PC-3 (cell line): ENCODE results near the gene DEFB108B. TPM values are rescaled to one million over a fixed set of nuclear protein-coding genes. Genes with fewer than 3 reads are reported as not detected.
"Not testable (repeated sequence)": the region's sequence is repeated elsewhere in the genome, so short reads cannot be mapped to it uniquely, and the experiment has no call there.

Experiments
- ATAC-seq: fragments of 200-7000 bp; cut with Tn5 transposase; 2 replicates; pipeline ENCODE4 v1.9.1; 2020; ENCODE audit warnings: mild to moderate bottlenecking, moderate library complexity
- BruUV-seq: library from RNA; stranded (reverse); fragments of 400-500 nt; replicated peaks from 2 replicates; lab custom pipeline; 2021; lab: Mats Ljungman, UMichigan
- CTCF ChIA-PET: fragments of 300-600 bp; sonication (Branson Sonifier 250); formaldehyde crosslinking; loops from one replicate; lab custom pipeline; 2022; ENCODE audit warnings: antibody characterized with exemption; lab: Charles Lee
- POLR2A ChIA-PET: fragments of 300-600 bp; sonication (Branson Sonifier 250); formaldehyde crosslinking; loops from one replicate; lab custom pipeline; 2022; ENCODE audit warnings: antibody characterized with exemption; ENCODE audit not compliant: unreplicated experiment; lab: Charles Lee
- DNase-seq: peaks from one replicate; pipeline ENCODE4 v3.0.0-alpha.2; 2015
- H2AFZ ChIP-seq: fragments of 300-600 bp; sonication (generic); 2 replicates; pipeline ENCODE4 v1.6.0; 2016; ENCODE audit warnings: antibody characterized with exemption, low read length
- H3F3A ChIP-seq: fragments of 300-600 bp; sonication (generic); one replicate; pipeline ENCODE4 v1.6.0; 2017; ENCODE audit warnings: antibody characterized with exemption, low read length, control low read depth, mild to moderate bottlenecking; ENCODE audit not compliant: unreplicated experiment
- H3K27ac ChIP-seq: fragments of 300-600 bp; sonication (generic); 2 replicates; pipeline ENCODE4 v1.5.1; 2016; ENCODE audit warnings: mild to moderate bottlenecking, low read length
- H3K27me3 ChIP-seq: fragments of 300-600 bp; sonication (generic); 2 replicates; pipeline ENCODE4 v1.6.1; 2016; ENCODE audit warnings: low read length, mixed read lengths
- H3K36me3 ChIP-seq: fragments of 300-600 bp; sonication (generic); 2 replicates; pipeline ENCODE4 v1.6.1; 2016; ENCODE audit warnings: low read depth, mixed run types, low read length, mixed read lengths
- H3K4me1 ChIP-seq: fragments of 300-600 bp; sonication (generic); 2 replicates; pipeline ENCODE4 v1.5.1; 2016; ENCODE audit warnings: low read length; ENCODE audit not compliant: insufficient read depth
- H3K4me2 ChIP-seq: fragments of 300-600 bp; sonication (generic); 2 replicates; pipeline ENCODE4 v1.6.0; 2016; ENCODE audit warnings: low read length
- H3K4me3 ChIP-seq: fragments of 300-600 bp; sonication (generic); 2 replicates; pipeline ENCODE4 v1.5.1; 2016; ENCODE audit warnings: mild to moderate bottlenecking, low read length, mixed read lengths
- H3K79me2 ChIP-seq: fragments of 300-600 bp; sonication (generic); 2 replicates; pipeline ENCODE4 v1.6.1; 2017; ENCODE audit warnings: low read length, mixed read lengths
- H3K9ac ChIP-seq: fragments of 300-600 bp; sonication (generic); 2 replicates; pipeline ENCODE4 v1.6.0; 2016; ENCODE audit warnings: mild to moderate bottlenecking, low read length
- H3K9me2 ChIP-seq: fragments of 300-600 bp; sonication (generic); replicated peaks from 2 replicates; pipeline ENCODE4 v1.6.1; 2016; ENCODE audit warnings: mixed run types, low read length, mixed read lengths
- H3K9me3 ChIP-seq: fragments of 300-600 bp; sonication (generic); 2 replicates; pipeline ENCODE4 v1.6.1; 2016; ENCODE audit warnings: low read length, mixed read lengths
- H4K20me1 ChIP-seq: fragments of 300-600 bp; sonication (generic); 2 replicates; pipeline ENCODE4 v1.6.1; 2016; ENCODE audit warnings: low read length, mixed read lengths
- EZH2 ChIP-seq: fragments of 300-600 bp; sonication (generic); IDR thresholded peaks from one replicate; pipeline ENCODE4 v1.6.1; 2017; ENCODE audit warnings: antibody characterized with exemption, mild to moderate bottlenecking, low read length; ENCODE audit not compliant: unreplicated experiment
- EZH2phosphoT487 ChIP-seq: fragments of 300-600 bp; sonication (generic); IDR thresholded peaks from 2 replicates; pipeline ENCODE4 v1.6.1; 2018; ENCODE audit warnings: mild to moderate bottlenecking, antibody characterized with exemption, low read length, borderline replicate concordance
- intact Hi-C: fragments of 100-400 bp; cut with micrococcal nuclease; formaldehyde crosslinking; loops from 2 replicates; pipeline ENCODE4 v1.9.0; 2023
- total RNA-seq: library from RNA; depleted of rRNA; stranded (reverse); fragments of >200 nt; gene quantifications from 2 replicates; pipeline ENCODE4 v1.2.3, GENCODE V29; 2014
- TF ChIP-seq, protein P1 (sequence below): fragments of 300-600 bp; sonication (generic); conservative IDR thresholded peaks from 2 replicates; pipeline ENCODE4 v1.5.1; 2017; ENCODE audit warnings: antibody characterized with exemption, low read depth, mild to moderate bottlenecking, low read length

Gene DEFB108B
- total RNA-seq, 1 experiment from 2014 or later: not detected

DNA sequence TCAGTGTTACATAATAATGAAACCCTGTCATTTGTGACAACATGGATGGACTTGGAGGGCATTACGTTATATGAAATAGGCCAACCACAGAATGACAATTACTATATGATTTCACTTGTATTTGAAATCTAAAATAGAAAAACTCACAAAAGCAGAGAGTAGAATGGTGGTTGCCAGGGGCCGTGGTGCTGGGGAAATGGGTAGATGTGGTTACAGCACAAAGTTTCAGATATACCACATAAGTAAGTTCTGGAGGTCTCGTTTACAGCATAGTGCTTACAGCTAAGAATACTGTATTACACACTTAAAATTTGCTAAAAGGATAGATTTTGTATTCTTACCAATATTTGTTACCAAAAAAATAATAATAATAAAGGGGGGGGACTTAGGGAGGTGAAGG is 3.3 kb upstream of the DEFB108B start:
- POLR2A ChIA-PET, H3K27ac ChIP-seq, CTCF ChIA-PET: not testable (repeated sequence)

DNA sequence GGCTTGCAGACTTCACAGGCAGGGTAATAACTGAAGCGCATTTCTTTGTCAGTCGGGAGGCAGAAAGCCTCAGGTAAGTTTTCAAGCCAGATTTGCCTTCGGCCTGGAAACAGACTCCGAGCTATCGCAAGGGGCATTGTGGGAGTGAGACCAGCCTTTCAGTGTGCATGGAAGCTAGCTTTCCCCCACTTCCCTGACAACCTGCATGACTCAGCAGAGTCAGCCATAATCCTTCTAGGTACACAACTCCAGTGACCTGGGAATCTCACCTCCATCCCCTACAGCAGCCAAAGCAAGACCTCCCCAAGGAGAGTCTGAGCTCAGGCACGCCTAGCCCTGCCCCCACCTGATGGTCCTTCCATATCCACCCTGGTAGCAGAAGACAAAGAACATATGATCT is 9.7 kb downstream of the DEFB108B start:
- POLR2A ChIA-PET, H2AFZ ChIP-seq, DNase-seq, CTCF ChIA-PET, H3K4me2 ChIP-seq, H3K27me3 ChIP-seq, H3K9me2 ChIP-seq, H3K27ac ChIP-seq, H3K9ac ChIP-seq, H3F3A ChIP-seq, H3K36me3 ChIP-seq, H4K20me1 ChIP-seq, H3K4me1 ChIP-seq, BruUV-seq, H3K9me3 ChIP-seq, intact Hi-C loops, ATAC-seq, H3K79me2 ChIP-seq, H3K4me3 ChIP-seq: not testable (repeated sequence)

More for the DNA sequence above, 3.3 kb upstream of the DEFB108B start:
- H4K20me1 ChIP-seq, H3K27me3 ChIP-seq, H3K9me2 ChIP-seq, H3K79me2 ChIP-seq, H3K4me1 ChIP-seq, DNase-seq, H3K9ac ChIP-seq, H2AFZ ChIP-seq, H3K36me3 ChIP-seq, H3K4me2 ChIP-seq, ATAC-seq, intact Hi-C loops, H3K4me3 ChIP-seq, H3F3A ChIP-seq, H3K9me3 ChIP-seq, BruUV-seq: not testable (repeated sequence)

DNA sequence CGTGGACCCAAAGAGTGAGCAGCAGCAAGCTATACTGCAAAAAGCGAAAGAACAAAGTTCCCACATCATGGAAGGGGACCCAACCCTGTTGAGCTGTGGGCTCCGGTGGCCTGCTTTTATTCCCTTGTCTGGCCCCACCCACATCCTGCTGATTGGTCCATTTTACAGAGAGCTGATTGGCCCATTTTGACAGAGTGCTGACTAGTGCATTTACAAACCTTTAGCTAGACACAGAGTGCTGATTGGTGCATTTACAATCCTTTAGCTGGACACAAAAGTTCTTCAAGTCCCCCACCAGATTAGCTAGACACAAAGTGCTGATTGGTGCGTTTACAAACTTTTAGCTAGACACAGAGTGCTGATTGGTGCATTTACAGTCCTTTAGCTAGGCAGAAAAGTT is 10.4 kb downstream of the DEFB108B start:
- CTCF ChIA-PET, H3K4me2 ChIP-seq, H2AFZ ChIP-seq, POLR2A ChIA-PET, H3K36me3 ChIP-seq, H3K9ac ChIP-seq, H3K79me2 ChIP-seq, H3K9me2 ChIP-seq, H4K20me1 ChIP-seq, H3K9me3 ChIP-seq, H3K27me3 ChIP-seq, intact Hi-C loops, BruUV-seq, DNase-seq, H3K27ac ChIP-seq, H3F3A ChIP-seq, H3K4me1 ChIP-seq, H3K4me3 ChIP-seq, ATAC-seq: not testable (repeated sequence)

DNA sequence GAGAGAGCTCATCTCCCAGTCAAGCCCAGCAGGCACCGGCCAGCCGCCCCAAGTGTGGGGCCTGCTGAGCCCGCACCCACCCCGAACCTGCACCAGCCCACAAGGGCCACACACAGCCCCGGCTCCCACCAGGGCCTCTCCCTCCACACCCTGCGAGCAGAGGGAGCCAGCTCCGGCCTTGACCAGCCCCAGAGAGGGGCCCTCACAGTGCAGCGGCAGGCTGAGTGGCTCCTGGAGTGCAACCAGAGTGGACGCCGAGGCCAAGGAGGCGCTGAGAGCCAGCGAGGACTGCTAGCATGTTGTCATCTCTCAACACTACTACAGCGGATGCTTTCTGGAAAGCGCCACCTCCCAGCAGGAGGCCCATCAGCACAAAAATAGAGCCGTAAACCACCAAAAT is 10.9 kb downstream of the DEFB108B start:
- no TSS peak for BruUV-seq

DNA sequence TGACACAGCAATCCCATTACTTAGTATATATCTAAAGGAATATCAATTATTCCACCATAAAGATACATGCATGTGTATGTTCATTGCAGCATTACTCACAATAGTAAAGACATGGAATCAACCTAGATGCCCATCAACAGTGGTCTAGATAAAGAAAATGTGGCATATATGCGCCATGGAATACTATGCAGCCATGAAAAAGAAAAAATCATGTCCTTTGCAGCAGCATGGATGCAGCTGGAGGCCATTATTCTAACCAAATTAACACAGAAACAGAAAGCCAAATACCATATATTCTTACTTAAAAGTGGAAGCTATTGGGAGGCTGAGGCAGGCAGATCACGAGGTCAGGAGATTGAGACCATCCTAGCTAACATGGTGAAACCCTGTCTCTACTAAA is 20.9 kb downstream of the DEFB108B start:
- H3K9me2 ChIP-seq, ATAC-seq, POLR2A ChIA-PET, CTCF ChIA-PET, H3K27ac ChIP-seq, H3K79me2 ChIP-seq, H3K27me3 ChIP-seq, H3K4me3 ChIP-seq, H4K20me1 ChIP-seq, H3K9me3 ChIP-seq, H3K36me3 ChIP-seq, H3K4me2 ChIP-seq, DNase-seq, H2AFZ ChIP-seq, H3F3A ChIP-seq, H3K9ac ChIP-seq, BruUV-seq, intact Hi-C loops, H3K4me1 ChIP-seq: not testable (repeated sequence)

More for the DNA sequence above, 10.9 kb downstream of the DEFB108B start:
- no peaks in the 10 kb centered on the region for H3F3A ChIP-seq
- no peak overlapping the region for H3K4me3 ChIP-seq
- ChIA-PET CTCF (no interaction called here), POLR2A (no interaction called here)
- no peaks in the 10 kb centered on the region for H3K4me1 ChIP-seq
- no peak overlapping the region for H3K4me2 ChIP-seq
- no peak overlapping the region for H3K9ac ChIP-seq
- H3K9me2 ChIP-seq: no peaks in the 10 kb centered on the region
- no peak for DNase-seq
- H3K36me3 ChIP-seq: no peaks in the 10 kb centered on the region
- H3K27me3 ChIP-seq: no peaks in the 10 kb centered on the region
- H3K9me3 ChIP-seq: no peaks in the 10 kb centered on the region
- no peak overlapping the region for H3K27ac ChIP-seq
- intact Hi-C loops: no loop called here
- no peak for ATAC-seq
- H2AFZ ChIP-seq: no peak overlapping the region
- H4K20me1 ChIP-seq: no peaks in the 10 kb centered on the region
- H3K79me2 ChIP-seq: no peaks in the 10 kb centered on the region
- TF ChIP-seq EZH2phosphoT487 (no peak), EZH2 (no peak)
- TF ChIP-seq, protein P1, sequence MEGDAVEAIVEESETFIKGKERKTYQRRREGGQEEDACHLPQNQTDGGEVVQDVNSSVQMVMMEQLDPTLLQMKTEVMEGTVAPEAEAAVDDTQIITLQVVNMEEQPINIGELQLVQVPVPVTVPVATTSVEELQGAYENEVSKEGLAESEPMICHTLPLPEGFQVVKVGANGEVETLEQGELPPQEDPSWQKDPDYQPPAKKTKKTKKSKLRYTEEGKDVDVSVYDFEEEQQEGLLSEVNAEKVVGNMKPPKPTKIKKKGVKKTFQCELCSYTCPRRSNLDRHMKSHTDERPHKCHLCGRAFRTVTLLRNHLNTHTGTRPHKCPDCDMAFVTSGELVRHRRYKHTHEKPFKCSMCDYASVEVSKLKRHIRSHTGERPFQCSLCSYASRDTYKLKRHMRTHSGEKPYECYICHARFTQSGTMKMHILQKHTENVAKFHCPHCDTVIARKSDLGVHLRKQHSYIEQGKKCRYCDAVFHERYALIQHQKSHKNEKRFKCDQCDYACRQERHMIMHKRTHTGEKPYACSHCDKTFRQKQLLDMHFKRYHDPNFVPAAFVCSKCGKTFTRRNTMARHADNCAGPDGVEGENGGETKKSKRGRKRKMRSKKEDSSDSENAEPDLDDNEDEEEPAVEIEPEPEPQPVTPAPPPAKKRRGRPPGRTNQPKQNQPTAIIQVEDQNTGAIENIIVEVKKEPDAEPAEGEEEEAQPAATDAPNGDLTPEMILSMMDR: no peak

DNA sequence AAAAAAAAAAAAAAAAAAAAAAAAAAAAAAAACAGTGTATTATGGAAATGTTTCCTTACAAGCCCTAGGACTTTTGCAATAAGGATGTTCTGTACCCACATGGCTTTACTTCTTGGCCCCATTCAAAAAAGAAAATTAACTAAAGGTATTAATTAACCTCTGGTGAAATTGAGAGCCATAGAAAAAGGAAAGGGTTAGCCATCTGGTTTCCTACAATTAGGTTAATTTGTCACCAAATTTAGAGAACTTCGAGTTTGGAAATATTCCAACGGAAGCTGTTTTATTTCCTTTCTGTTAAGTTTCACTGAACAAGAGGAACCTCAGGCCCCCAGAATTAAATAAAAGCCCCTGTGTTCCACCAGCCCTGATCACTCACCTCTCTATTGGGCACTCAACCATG is 22.9 kb downstream of the DEFB108B start:
- H2AFZ ChIP-seq, intact Hi-C loops, H3K9me2 ChIP-seq, H3K36me3 ChIP-seq, POLR2A ChIA-PET, H3K27ac ChIP-seq, H3K9ac ChIP-seq, H3K4me1 ChIP-seq, H3K79me2 ChIP-seq, H3K4me2 ChIP-seq, H3F3A ChIP-seq, H3K27me3 ChIP-seq, H3K9me3 ChIP-seq, H4K20me1 ChIP-seq, BruUV-seq, DNase-seq, H3K4me3 ChIP-seq, ATAC-seq: not testable (repeated sequence)
- CTCF ChIA-PET: interaction anchor here (0.6 kb wide), 1 partner anchor 8 kb away, joined by 5 read pairs; no protein-coding TSS in a partner anchor
